ENCODE data around the gene MARF1.

DNA sequence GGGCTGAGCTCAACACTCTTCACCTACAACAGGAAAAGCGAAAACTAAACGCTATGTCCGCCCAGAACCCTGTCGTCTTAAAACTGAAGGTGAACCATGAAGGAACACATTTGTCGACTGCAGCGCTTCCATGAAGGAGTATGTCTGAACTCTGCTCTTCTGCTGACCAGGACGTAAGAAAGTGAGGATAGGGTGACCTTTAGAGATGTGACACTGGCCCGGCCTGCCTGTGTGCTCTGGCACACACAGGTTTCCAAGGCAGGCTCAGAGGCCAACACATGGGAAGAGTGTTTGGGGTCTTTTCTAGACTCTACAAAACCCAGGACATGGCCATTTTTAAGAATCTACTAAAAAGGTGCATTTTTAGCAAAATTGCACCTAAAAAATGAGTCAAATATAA lies 21.1 kb downstream of the MARF1 start:
- TF ChIP-seq NRF1 (IDR thresholded peaks at IDR 0.05; ENCODE audit: low read depth, low read length) (no peak), TBP (IDR thresholded peaks at IDR 0.05; ENCODE audit: low read depth, low read length) (no peak)
- TF ChIP-seq, protein P1, sequence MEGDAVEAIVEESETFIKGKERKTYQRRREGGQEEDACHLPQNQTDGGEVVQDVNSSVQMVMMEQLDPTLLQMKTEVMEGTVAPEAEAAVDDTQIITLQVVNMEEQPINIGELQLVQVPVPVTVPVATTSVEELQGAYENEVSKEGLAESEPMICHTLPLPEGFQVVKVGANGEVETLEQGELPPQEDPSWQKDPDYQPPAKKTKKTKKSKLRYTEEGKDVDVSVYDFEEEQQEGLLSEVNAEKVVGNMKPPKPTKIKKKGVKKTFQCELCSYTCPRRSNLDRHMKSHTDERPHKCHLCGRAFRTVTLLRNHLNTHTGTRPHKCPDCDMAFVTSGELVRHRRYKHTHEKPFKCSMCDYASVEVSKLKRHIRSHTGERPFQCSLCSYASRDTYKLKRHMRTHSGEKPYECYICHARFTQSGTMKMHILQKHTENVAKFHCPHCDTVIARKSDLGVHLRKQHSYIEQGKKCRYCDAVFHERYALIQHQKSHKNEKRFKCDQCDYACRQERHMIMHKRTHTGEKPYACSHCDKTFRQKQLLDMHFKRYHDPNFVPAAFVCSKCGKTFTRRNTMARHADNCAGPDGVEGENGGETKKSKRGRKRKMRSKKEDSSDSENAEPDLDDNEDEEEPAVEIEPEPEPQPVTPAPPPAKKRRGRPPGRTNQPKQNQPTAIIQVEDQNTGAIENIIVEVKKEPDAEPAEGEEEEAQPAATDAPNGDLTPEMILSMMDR (IDR thresholded peaks at IDR 0.05; ENCODE audit: control extremely low read depth in 1 of 3, insufficient read depth in 1 of 3, low read depth in 1 of 3, low read length in 3 of 3), result no peak

Data from H1 (cell line).